ENCODE data around the gene FOXO3.

FOXO3 gene
- 31.4 to 125 (median 47.2) reads per million in 18 experiments for total RNA-seq

- DNase-seq: peak; percentile 75 to 87
Measured at GRCh38 chr6:108560463-108561308, at the start of gene FOXO3. Gene FOXO3 (plus strand): TSS chr6:108560917. CDS start chr6:108561209, 292 bp downstream.

GRCh38 chr6:108518714-108519576 lies 41.8 kb upstream of the FOXO3 start:
- no peak for DNase-seq

- DNase-seq: no peak
Measured at GRCh38 chr6:108521616-108522107, 39.1 kb upstream of the FOXO3 start.

GRCh38 chr6:108523697-108524096 lies 37.0 kb upstream of the FOXO3 start:
- no peak for DNase-seq

- no peak for DNase-seq
Measured at GRCh38 chr6:108524528-108525248, 36.0 kb upstream of the FOXO3 start.

GRCh38 chr6:108526739-108527174 lies 34.0 kb upstream of the FOXO3 start:
- DNase-seq: peak; percentile 37 to 39

- DNase-seq: no peak
Measured at GRCh38 chr6:108528878-108529277, 31.8 kb upstream of the FOXO3 start.

GRCh38 chr6:108531332-108531731 lies 29.4 kb upstream of the FOXO3 start:
- DNase-seq: no peak

GRCh38 chr6:108535114-108535742 lies 25.5 kb upstream of the FOXO3 start:
- DNase-seq: no peak

GRCh38 chr6:108535920-108536535 lies 24.7 kb upstream of the FOXO3 start:
- DNase-seq: peak in 1 of 2 donors; percentile 25

- DNase-seq: peak; percentile 60 to 74
Measured at GRCh38 chr6:108541843-108542759, 18.6 kb upstream of the FOXO3 start.

- no peak for DNase-seq
Measured at GRCh38 chr6:108543175-108543940, 17.4 kb upstream of the FOXO3 start.

- no peak for DNase-seq
Measured at GRCh38 chr6:108544606-108545005, 16.1 kb upstream of the FOXO3 start.

- no peak for DNase-seq
Measured at GRCh38 chr6:108546079-108547049, 14.4 kb upstream of the FOXO3 start.

- DNase-seq: no peak
Measured at GRCh38 chr6:108549241-108549640, 11.5 kb upstream of the FOXO3 start.

GRCh38 chr6:108549741-108550140 lies 11.0 kb upstream of the FOXO3 start:
- no peak for DNase-seq

GRCh38 chr6:108550256-108550655 lies 10.5 kb upstream of the FOXO3 start:
- no peak for DNase-seq

GRCh38 chr6:108555399-108556052 lies 5.2 kb upstream of the FOXO3 start:
- no peak for DNase-seq

Measured in inflammatory macrophage (primary cell).